IMR-90 (cell line): Measurements from ENCODE around the gene BCAS1. TPM values are rescaled to one million over a fixed set of nuclear protein-coding genes. Genes with fewer than 3 reads are reported as not detected.

Experiments used
- ATAC-seq: fragments of 200-7000 bp; cut with Tn5 transposase; 2 replicates; pipeline ENCODE4 v1.9.1; 2020; ENCODE audit warnings: low read depth, mild to moderate bottlenecking, moderate library complexity
- BruUV-seq: library from RNA; stranded (reverse); fragments of 400-500 nt; replicated peaks from 2 replicates; lab custom pipeline; 2021; lab: Mats Ljungman, UMichigan
- CTCF ChIA-PET: fragments of 300-600 bp; formaldehyde crosslinking; extraction: SDS; loops from one replicate; lab custom pipeline; 2021; ENCODE audit warnings: antibody characterized with exemption; lab: Yijun Ruan, JAX
- POLR2A ChIA-PET: fragments of 300-600 bp; sonication (Branson Sonifier 250); formaldehyde crosslinking; loops from one replicate; lab custom pipeline; 2022; ENCODE audit warnings: antibody characterized with exemption; ENCODE audit not compliant: unreplicated experiment; lab: Charles Lee
- DNase-seq: peaks from one replicate; pipeline ENCODE4 v3.0.0; 2013
- H2AFZ ChIP-seq: replicated peaks from 2 replicates; pipeline ENCODE3; 2013; ENCODE audit warnings: low read length, mild to moderate bottlenecking; ENCODE audit not compliant: poor library complexity
- H2AK5ac ChIP-seq: 2 replicates; pipeline ENCODE4 v1.6.1; 2013; ENCODE audit warnings: low read depth, low read length, inconsistent platforms
- H2AK9ac ChIP-seq: replicated peaks from 2 replicates; pipeline ENCODE3; 2013; ENCODE audit warnings: mild to moderate bottlenecking, low read depth, low read length, moderate library complexity; ENCODE audit not compliant: poor library complexity
- H2BK120ac ChIP-seq: 2 replicates; pipeline ENCODE4 v1.6.1; 2013; ENCODE audit warnings: low read depth, low read length, inconsistent platforms
- H2BK15ac ChIP-seq: 3 replicates; pipeline ENCODE4 v1.6.1; 2013; ENCODE audit warnings: low read depth, low read length, inconsistent platforms
- H2BK20ac ChIP-seq: 2 replicates; pipeline ENCODE4 v1.6.1; 2013; ENCODE audit warnings: low read depth, mild to moderate bottlenecking, inconsistent platforms, low read length, moderate library complexity
- H2BK5ac ChIP-seq: 2 replicates; pipeline ENCODE4 v1.6.1; 2013; ENCODE audit warnings: mild to moderate bottlenecking, low read depth, low read length, inconsistent platforms; ENCODE audit not compliant: poor library complexity, severe bottlenecking
- H3K14ac ChIP-seq: replicated peaks from 2 replicates; pipeline ENCODE4 v1.6.1; 2013; ENCODE audit warnings: low read depth, low read length, inconsistent platforms
- H3K18ac ChIP-seq: 2 replicates; pipeline ENCODE4 v1.6.1; 2013; ENCODE audit warnings: low read depth, low read length, control low read depth
- H3K23ac ChIP-seq: 2 replicates; pipeline ENCODE4 v1.6.1; 2013; ENCODE audit warnings: low read depth, low read length, inconsistent platforms
- H3K27ac ChIP-seq: 2 replicates; pipeline ENCODE4 v1.5.1; 2013; ENCODE audit warnings: mild to moderate bottlenecking, control low read depth, low read length; ENCODE audit not compliant: insufficient read depth
- H3K27me3 ChIP-seq: 2 replicates; pipeline ENCODE4 v1.6.1; 2013; ENCODE audit warnings: low read length; ENCODE audit not compliant: control insufficient read depth, insufficient read depth
- H3K36me3 ChIP-seq: 2 replicates; pipeline ENCODE4 v1.6.1; 2013; ENCODE audit warnings: low read length, mixed read lengths; ENCODE audit not compliant: control insufficient read depth, insufficient read depth
- H3K4ac ChIP-seq: 2 replicates; pipeline ENCODE4 v1.6.1; 2013; ENCODE audit warnings: low read depth, low read length, inconsistent platforms
- H3K4me1 ChIP-seq: 2 replicates; pipeline ENCODE4 v1.6.1; 2013; ENCODE audit warnings: low read length, mixed read lengths; ENCODE audit not compliant: control insufficient read depth, insufficient read depth
- H3K4me2 ChIP-seq: 2 replicates; pipeline ENCODE4 v1.6.1; 2013; ENCODE audit warnings: low read depth, mild to moderate bottlenecking, control low read depth, low read length, moderate library complexity
- H3K4me3 ChIP-seq: 2 replicates; pipeline ENCODE4 v1.5.1; 2013; ENCODE audit warnings: low read depth, mild to moderate bottlenecking, control low read depth, low read length, moderate library complexity; ENCODE audit not compliant: insufficient read depth
- H3K56ac ChIP-seq: 2 replicates; pipeline ENCODE4 v1.6.1; 2013; ENCODE audit warnings: low read length, inconsistent platforms; ENCODE audit not compliant: insufficient read depth; ENCODE audit errors: extremely low read depth
- H3K79me1 ChIP-seq, 2 experiments: 2 replicates each; pipeline ENCODE4 v1.6.1; 2013; ENCODE audit warnings: low read length in 2 of 2, inconsistent platforms in 1 of 2, low read depth in 1 of 2
- H3K9ac ChIP-seq: 2 replicates; pipeline ENCODE4 v1.6.1; 2013; ENCODE audit warnings: low read depth, low read length, control low read depth
- H3K9me1 ChIP-seq: 2 replicates; pipeline ENCODE4 v1.6.1; 2013; ENCODE audit warnings: low read length, inconsistent platforms; ENCODE audit not compliant: insufficient read depth
- H3K9me3 ChIP-seq: 2 replicates; pipeline ENCODE4 v1.6.1; 2013; ENCODE audit warnings: low read length; ENCODE audit not compliant: control insufficient read depth, insufficient read depth
- H4K20me1 ChIP-seq: 2 replicates; pipeline ENCODE4 v1.6.1; 2013; ENCODE audit warnings: low read length, inconsistent platforms; ENCODE audit not compliant: insufficient read depth
- H4K5ac ChIP-seq: 2 replicates; pipeline ENCODE4 v1.6.1; 2013; ENCODE audit warnings: mild to moderate bottlenecking, low read depth, low read length, control low read depth
- H4K8ac ChIP-seq, 2 experiments: 2 replicates each; pipeline ENCODE4 v1.6.1; 2013; ENCODE audit warnings: low read depth in 2 of 2, low read length in 2 of 2, control low read depth in 1 of 2, inconsistent platforms in 1 of 2
- H4K91ac ChIP-seq: 2 replicates; pipeline ENCODE4 v1.6.1; 2013; ENCODE audit warnings: low read depth, low read length, inconsistent platforms; ENCODE audit not compliant: insufficient read depth
- BHLHE40 ChIP-seq: fragments of 150-350 bp; IDR thresholded peaks from 2 replicates; pipeline ENCODE4 v1.6.1; 2016; ENCODE audit warnings: mild to moderate bottlenecking, low read depth, low read length
- CEBPB ChIP-seq: IDR thresholded peaks from 2 replicates; pipeline ENCODE4 v1.6.1; 2012; ENCODE audit warnings: low read depth, low read length, improper control_type of control experiment
- CHD1 ChIP-seq: IDR thresholded peaks from 2 replicates; pipeline ENCODE4 v1.6.1; 2012; ENCODE audit warnings: low read depth, low read length, improper control_type of control experiment
- CTCF ChIP-seq: conservative IDR thresholded peaks from 2 replicates; pipeline ENCODE4 v1.5.1; 2012; ENCODE audit warnings: mild to moderate bottlenecking, low read depth, low read length, improper control_type of control experiment
- ELK1 ChIP-seq: fragments of 150-350 bp; IDR thresholded peaks from 2 replicates; pipeline ENCODE4 v1.6.1; 2016; ENCODE audit warnings: low read depth, mild to moderate bottlenecking, low read length, moderate library complexity, borderline replicate concordance
- FOS ChIP-seq: fragments of 150-350 bp; IDR thresholded peaks from 2 replicates; pipeline ENCODE4 v1.6.1; 2016; ENCODE audit warnings: low read depth, low read length
- MAFK ChIP-seq: IDR thresholded peaks from 2 replicates; pipeline ENCODE4 v1.6.1; 2012; ENCODE audit warnings: low read depth, low read length, improper control_type of control experiment
- MAZ ChIP-seq: IDR thresholded peaks from 2 replicates; pipeline ENCODE4 v1.6.1; 2012; ENCODE audit warnings: low read depth, mild to moderate bottlenecking, low read length, improper control_type of control experiment, moderate library complexity, borderline replicate concordance
- MXI1 ChIP-seq: IDR thresholded peaks from 2 replicates; pipeline ENCODE4 v1.6.1; 2012; ENCODE audit warnings: low read depth, mild to moderate bottlenecking, low read length, moderate library complexity, borderline replicate concordance
- NFE2L2 ChIP-seq: fragments of 150-350 bp; IDR thresholded peaks from 2 replicates; pipeline ENCODE4 v1.6.1; 2016; ENCODE audit warnings: low read depth, mild to moderate bottlenecking, low read length
- POLR2A ChIP-seq: IDR thresholded peaks from 2 replicates; pipeline ENCODE4 v1.6.1; 2012; ENCODE audit warnings: mild to moderate bottlenecking, low read depth, low read length
- RAD21 ChIP-seq: IDR thresholded peaks from 2 replicates; pipeline ENCODE4 v1.6.1; 2012; ENCODE audit warnings: low read length, improper control_type of control experiment
- RCOR1 ChIP-seq: IDR thresholded peaks from 2 replicates; pipeline ENCODE4 v1.6.1; 2012; ENCODE audit warnings: mild to moderate bottlenecking, low read length, improper control_type of control experiment; ENCODE audit not compliant: insufficient replicate concordance
- RFX5 ChIP-seq: IDR thresholded peaks from 2 replicates; pipeline ENCODE4 v1.8.0; 2012; ENCODE audit warnings: low read depth, mild to moderate bottlenecking, low read length, moderate library complexity
- SMC3 ChIP-seq: fragments of 150-350 bp; IDR thresholded peaks from 2 replicates; pipeline ENCODE4 v1.6.1; 2016; ENCODE audit warnings: low read depth, mild to moderate bottlenecking, antibody characterized with exemption, low read length, moderate library complexity
- USF2 ChIP-seq: fragments of 150-350 bp; IDR thresholded peaks from 2 replicates; pipeline ENCODE4 v1.6.1; 2017; ENCODE audit warnings: mild to moderate bottlenecking, antibody characterized with exemption, low read length, low read depth
- WGBS, 2 experiments: methylation state at CpG; one replicate each; pipeline versions ENCODE4 v1.1.5 to v1.1.7; 2013; ENCODE audit warnings: missing lambda C conversion rate in 2 of 2; ENCODE audit not compliant: insufficient read length in 1 of 2; ENCODE audit errors: extremely low coverage in 2 of 2; 5-methylcytosine and 5-hydroxymethylcytosine counted together
- dilution Hi-C: fragments of 300-500 bp; cut with HindIII; formaldehyde crosslinking; loops from one replicate; pipeline ENCODE4 v1.14.3; 2018; ENCODE audit warnings: low sequenced_read_pairs; ENCODE audit not compliant: unreplicated experiment
- in situ Hi-C: fragments of 300-500 bp; cut with MboI; formaldehyde crosslinking; loops from 3 replicates; pipeline ENCODE4 v1.14.3; 2019; ENCODE audit warnings: low sequenced_read_pairs, inconsistent platforms, mixed read lengths
- intact Hi-C: fragments of 100-400 bp; cut with micrococcal nuclease; formaldehyde crosslinking; loops from 2 replicates; pipeline ENCODE4 v1.10.0; 2022
- polyA plus RNA-seq, 3 experiments: library from polyadenylated mRNA; depleted of rRNA; stranded (reverse); fragments of >200 nt; gene quantifications; 2 replicates each; pipeline ENCODE4 v1.2.3, GENCODE V29; 2012; ENCODE audit warnings: low replicate concordance in 1 of 3
- total RNA-seq: library from RNA; depleted of rRNA; stranded (reverse); fragments of >200 nt; gene quantifications from 2 replicates; pipeline ENCODE4 v1.2.3, GENCODE V29; 2012

Gene BCAS1
- total and polyA plus RNA-seq, 2 of the 4 experiments (the other 2 are of a cell fraction): under 0.01 TPM; not detected in 1

- CTCF ChIA-PET: no interaction called here
- Histone ChIP-seq H3K9me3 (no peaks in the 10 kb centered on the region), H4K5ac (no peak overlapping the region), H3K14ac (no peak overlapping the region), H3K79me1 (no peaks in the 10 kb centered on the region), H4K20me1 (no peaks in the 10 kb centered on the region), H2AK5ac (no peak overlapping the region), H3K9ac (no peak overlapping the region), H4K8ac (no peak overlapping the region), H2BK120ac (no peak overlapping the region), H2AK9ac (no peak overlapping the region), H2BK20ac (no peak overlapping the region), H3K23ac (no peak overlapping the region), H2BK5ac (no peak overlapping the region), H3K27me3 (peaks cover 2% of the 10 kb centered on the region), H3K4ac (no peak overlapping the region), H3K18ac (no peak overlapping the region), H4K91ac (no peak overlapping the region), H3K9me1 (no peaks in the 10 kb centered on the region), H3K36me3 (no peaks in the 10 kb centered on the region), H3K4me1 (no peaks in the 10 kb centered on the region), H2BK15ac (no peak overlapping the region), H3K56ac (no peak overlapping the region), H3K4me2 (no peak overlapping the region), H3K27ac (no peak overlapping the region), H2AFZ (no peak overlapping the region), H3K4me3 (no peak overlapping the region)
- TF ChIP-seq RFX5 (no peak), SMC3 (no peak), CEBPB (no peak), CHD1 (no peak), RAD21 (no peak), ELK1 (no peak), RCOR1 (no peak), BHLHE40 (no peak), FOS (no peak), CTCF (no peak), POLR2A (no peak), MAFK (no peak), USF2 (no peak), MXI1 (no peak), MAZ (no peak), NFE2L2 (no peak)
- WGBS, 2 experiments: 93% methylated on average over 3 of the region's 8 CpGs; no CpG with 5 or more reads in 1 of the 2 experiments
- POLR2A ChIA-PET: no interaction called here
- in situ Hi-C loops: no loop called here
- dilution Hi-C loops: no loop called here
- intact Hi-C loops: loop anchor here (10.0 kb wide), 1 partner anchor 493 kb away; no protein-coding TSS in a partner anchor
- ATAC-seq (no peak), DNase-seq (no peak)
- no TSS peak for BruUV-seq
These were observed 2.7 kb downstream of the BCAS1 start for GRCh38 chr20:54067606-54068174.
